ENCODE measurements around the gene STON2. TPM values are rescaled to one million over a fixed set of nuclear protein-coding genes. Genes with fewer than 3 reads are reported as not detected.

Gene STON2
- total RNA-seq, 1 donor from 2014 or later, result 66.8 TPM

DNA sequence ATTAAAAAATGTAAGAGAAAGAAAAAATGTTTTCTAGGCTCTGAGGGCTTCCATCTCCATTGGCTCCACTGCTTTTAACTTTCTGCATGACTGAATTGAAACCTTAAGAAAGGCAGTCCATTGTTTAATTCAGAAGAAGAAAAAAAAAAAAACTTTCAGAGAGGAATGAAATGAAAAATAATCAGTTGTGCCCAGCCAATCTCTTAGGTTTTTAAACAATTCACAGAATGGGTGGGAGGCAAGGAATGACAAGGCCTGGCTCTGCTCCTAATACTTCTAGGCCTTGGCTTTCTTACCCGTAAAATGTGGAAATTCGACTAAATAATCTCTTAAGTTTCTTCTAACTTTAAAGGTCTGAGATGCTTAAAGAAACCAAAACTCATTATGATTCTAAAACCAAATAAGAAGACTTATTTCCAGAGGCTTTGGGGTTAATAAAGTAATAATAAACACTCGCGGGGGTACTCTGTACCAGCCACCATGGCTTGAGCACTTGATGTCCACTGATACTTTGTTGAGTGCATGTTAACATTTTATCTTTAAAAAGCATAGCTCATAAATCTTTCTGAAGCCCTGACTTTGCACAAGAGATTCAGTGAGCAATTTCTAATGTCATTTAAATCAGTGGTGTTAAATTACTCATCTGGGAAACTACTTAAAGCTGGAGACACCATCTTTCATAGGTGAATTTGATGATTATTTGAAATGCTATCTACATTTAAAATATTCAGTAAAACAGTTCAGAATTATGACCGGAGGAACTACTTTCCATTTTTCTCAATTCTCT is 49.6 kb downstream of the STON2 start:
- DNase-seq (ENCODE audit: low spot score), result no peak
- H3K9me3 Mint-ChIP-seq (ENCODE audit: unreplicated experiment), result peaks cover 4% of the 10 kb centered on the region
- H3K4me1 Mint-ChIP-seq (ENCODE audit: unreplicated experiment), result peaks cover 8% of the 10 kb centered on the region
- TF ChIP-seq, protein P1, sequence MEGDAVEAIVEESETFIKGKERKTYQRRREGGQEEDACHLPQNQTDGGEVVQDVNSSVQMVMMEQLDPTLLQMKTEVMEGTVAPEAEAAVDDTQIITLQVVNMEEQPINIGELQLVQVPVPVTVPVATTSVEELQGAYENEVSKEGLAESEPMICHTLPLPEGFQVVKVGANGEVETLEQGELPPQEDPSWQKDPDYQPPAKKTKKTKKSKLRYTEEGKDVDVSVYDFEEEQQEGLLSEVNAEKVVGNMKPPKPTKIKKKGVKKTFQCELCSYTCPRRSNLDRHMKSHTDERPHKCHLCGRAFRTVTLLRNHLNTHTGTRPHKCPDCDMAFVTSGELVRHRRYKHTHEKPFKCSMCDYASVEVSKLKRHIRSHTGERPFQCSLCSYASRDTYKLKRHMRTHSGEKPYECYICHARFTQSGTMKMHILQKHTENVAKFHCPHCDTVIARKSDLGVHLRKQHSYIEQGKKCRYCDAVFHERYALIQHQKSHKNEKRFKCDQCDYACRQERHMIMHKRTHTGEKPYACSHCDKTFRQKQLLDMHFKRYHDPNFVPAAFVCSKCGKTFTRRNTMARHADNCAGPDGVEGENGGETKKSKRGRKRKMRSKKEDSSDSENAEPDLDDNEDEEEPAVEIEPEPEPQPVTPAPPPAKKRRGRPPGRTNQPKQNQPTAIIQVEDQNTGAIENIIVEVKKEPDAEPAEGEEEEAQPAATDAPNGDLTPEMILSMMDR (IDR thresholded peaks at IDR 0.05; ENCODE audit: unreplicated experiment), result no peak
- no peak overlapping the region for H3K27ac Mint-ChIP-seq (ENCODE audit: unreplicated experiment)
- H3K36me3 Mint-ChIP-seq (ENCODE audit: low read depth, unreplicated experiment), result peaks cover 5% of the 10 kb centered on the region
- H3K4me3 Mint-ChIP-seq (ENCODE audit: unreplicated experiment), result no peak overlapping the region
- H3K27me3 Mint-ChIP-seq (ENCODE audit: unreplicated experiment), result peaks cover 3% of the 10 kb centered on the region

DNA sequence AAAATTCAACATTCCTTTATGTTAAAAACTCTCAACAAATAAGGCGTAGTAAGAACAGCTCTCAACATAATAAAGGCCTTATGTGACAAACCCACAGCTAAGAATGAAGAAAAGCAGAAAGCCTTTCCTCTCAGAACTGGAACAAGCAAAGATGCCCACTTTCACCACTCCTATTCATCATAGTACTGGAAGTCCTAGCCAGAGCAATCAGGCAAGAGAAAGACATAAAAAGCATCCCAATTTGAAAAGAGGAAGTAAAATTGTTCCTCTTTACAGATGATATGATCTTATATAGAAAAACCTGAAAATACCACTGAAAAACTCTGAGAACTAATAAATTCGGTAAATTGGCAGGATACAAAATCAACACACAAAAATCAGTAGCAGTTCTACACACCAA is 52.1 kb downstream of the STON2 start:
- Mint-ChIP-seq H3K27ac (ENCODE audit: unreplicated experiment) (no peak overlapping the region), H3K27me3 (ENCODE audit: unreplicated experiment) (no peaks in the 10 kb centered on the region), H3K9me3 (ENCODE audit: unreplicated experiment) (no peaks in the 10 kb centered on the region), H3K4me1 (ENCODE audit: unreplicated experiment) (no peaks in the 10 kb centered on the region), H3K4me3 (ENCODE audit: unreplicated experiment) (no peak overlapping the region), H3K36me3 (ENCODE audit: low read depth, unreplicated experiment) (no peaks in the 10 kb centered on the region)
- no peak for DNase-seq (ENCODE audit: low spot score)
- TF ChIP-seq, protein P1 (IDR thresholded peaks at IDR 0.05; ENCODE audit: unreplicated experiment), result no peak

DNA sequence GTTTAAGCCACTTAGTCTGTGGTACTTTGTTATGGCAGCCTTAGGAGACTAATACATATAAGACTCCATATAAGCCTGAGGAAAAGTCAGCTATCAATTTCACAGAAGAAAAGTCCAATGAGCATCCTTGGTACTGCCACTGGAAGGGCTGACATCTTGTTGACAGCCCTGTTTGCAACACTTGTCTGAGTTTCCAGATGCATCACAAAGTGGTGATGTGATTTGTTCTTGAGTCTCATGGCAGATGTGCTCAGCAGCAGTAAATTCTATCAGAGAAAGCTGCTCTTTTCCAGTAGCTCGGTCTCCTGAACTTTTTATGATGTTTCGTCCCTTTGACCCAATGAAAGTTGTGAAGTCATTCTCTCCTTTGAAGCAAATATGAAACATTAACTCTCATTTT is 54.3 kb downstream of the STON2 start:
- no peak for DNase-seq (ENCODE audit: low spot score)
- H3K4me1 Mint-ChIP-seq (ENCODE audit: unreplicated experiment), result no peaks in the 10 kb centered on the region
- TF ChIP-seq, protein P1 (IDR thresholded peaks at IDR 0.05; ENCODE audit: unreplicated experiment), result no peak
- H3K9me3 Mint-ChIP-seq (ENCODE audit: unreplicated experiment), result no peaks in the 10 kb centered on the region
- no peaks in the 10 kb centered on the region for H3K36me3 Mint-ChIP-seq (ENCODE audit: low read depth, unreplicated experiment)
- H3K4me3 Mint-ChIP-seq (ENCODE audit: unreplicated experiment), result no peak overlapping the region
- no peaks in the 10 kb centered on the region for H3K27me3 Mint-ChIP-seq (ENCODE audit: unreplicated experiment)
- no peak overlapping the region for H3K27ac Mint-ChIP-seq (ENCODE audit: unreplicated experiment)

DNA sequence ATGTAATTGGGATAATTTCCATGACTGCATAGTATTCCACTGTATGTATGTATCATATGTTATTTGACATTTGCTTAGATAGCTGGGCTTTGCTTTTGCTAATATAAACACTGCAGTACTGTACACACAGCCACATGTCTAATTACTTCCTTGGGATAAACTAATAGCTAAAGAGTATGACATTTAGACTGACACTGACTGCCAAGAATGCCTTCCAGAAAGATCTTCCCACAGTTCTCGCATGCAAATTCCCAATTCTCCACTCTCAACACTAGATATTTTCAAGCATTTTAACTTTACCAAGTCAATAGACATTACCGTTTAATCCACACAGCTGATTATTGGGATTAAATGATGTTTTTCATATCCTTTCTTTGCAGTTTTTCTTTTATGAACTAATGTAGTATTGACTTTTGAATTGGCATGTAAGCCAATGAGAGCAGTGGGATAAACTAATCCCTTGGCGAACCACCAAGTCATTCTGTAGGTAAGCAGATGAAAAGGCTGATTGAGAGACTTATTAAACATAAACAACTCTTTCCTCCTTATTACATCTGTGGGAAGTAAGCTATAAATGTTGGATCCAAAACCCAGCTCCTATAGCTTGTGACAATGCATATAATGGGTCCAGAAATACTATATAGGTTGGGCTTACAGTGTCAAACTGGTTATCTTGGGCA is 55.5 kb downstream of the STON2 start:
- Mint-ChIP-seq H3K27me3 (ENCODE audit: unreplicated experiment) (no peaks in the 10 kb centered on the region), H3K27ac (ENCODE audit: unreplicated experiment) (no peak overlapping the region), H3K36me3 (ENCODE audit: low read depth, unreplicated experiment) (no peaks in the 10 kb centered on the region), H3K4me3 (ENCODE audit: unreplicated experiment) (no peak overlapping the region), H3K4me1 (ENCODE audit: unreplicated experiment) (no peaks in the 10 kb centered on the region), H3K9me3 (ENCODE audit: unreplicated experiment) (no peaks in the 10 kb centered on the region)
- DNase-seq (ENCODE audit: low spot score), result no peak
- TF ChIP-seq, protein P1 (IDR thresholded peaks at IDR 0.05; ENCODE audit: unreplicated experiment), result no peak

DNA sequence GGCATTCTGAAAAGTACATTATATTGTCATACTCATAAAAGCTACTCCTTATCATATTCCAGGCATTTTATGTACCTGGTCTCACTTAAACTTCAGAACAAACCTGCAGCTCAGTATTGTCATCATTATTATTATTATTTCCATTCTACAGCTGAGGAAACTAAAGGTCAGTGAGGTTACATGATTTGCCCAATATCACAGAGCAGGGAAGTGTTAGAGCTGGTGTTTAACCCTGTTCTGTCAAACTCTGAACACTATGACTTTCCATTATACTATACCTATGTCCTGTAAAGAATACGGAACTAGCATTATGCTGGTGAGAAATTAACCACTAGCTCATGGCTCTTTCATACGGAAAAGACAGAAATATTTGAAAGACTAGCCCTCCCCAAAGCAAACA is 56.4 kb downstream of the STON2 start:
- H3K4me1 Mint-ChIP-seq (ENCODE audit: unreplicated experiment), result no peaks in the 10 kb centered on the region
- no peaks in the 10 kb centered on the region for H3K36me3 Mint-ChIP-seq (ENCODE audit: low read depth, unreplicated experiment)
- H3K27me3 Mint-ChIP-seq (ENCODE audit: unreplicated experiment), result no peaks in the 10 kb centered on the region
- TF ChIP-seq, protein P1 (IDR thresholded peaks at IDR 0.05; ENCODE audit: unreplicated experiment), result no peak
- H3K9me3 Mint-ChIP-seq (ENCODE audit: unreplicated experiment), result no peaks in the 10 kb centered on the region
- H3K27ac Mint-ChIP-seq (ENCODE audit: unreplicated experiment), result no peak overlapping the region
- DNase-seq (ENCODE audit: low spot score), result no peak
- no peak overlapping the region for H3K4me3 Mint-ChIP-seq (ENCODE audit: unreplicated experiment)

Data from endothelial cell (in vitro differentiated cells).